ENCODE measurements around the gene GATA2. TPM values are rescaled to one million over a fixed set of nuclear protein-coding genes. Genes with fewer than 3 reads are reported as not detected.
A peak's percentile ranks its signal among the peaks of the same experiment; 100 is the strongest.

The GATA2 gene
- total and polyA plus RNA-seq, 2 of the 8 experiments (the other 6 are each of a cell fraction or from before 2014, with no cell fraction given), result 0.03 to 0.30 TPM

DNA sequence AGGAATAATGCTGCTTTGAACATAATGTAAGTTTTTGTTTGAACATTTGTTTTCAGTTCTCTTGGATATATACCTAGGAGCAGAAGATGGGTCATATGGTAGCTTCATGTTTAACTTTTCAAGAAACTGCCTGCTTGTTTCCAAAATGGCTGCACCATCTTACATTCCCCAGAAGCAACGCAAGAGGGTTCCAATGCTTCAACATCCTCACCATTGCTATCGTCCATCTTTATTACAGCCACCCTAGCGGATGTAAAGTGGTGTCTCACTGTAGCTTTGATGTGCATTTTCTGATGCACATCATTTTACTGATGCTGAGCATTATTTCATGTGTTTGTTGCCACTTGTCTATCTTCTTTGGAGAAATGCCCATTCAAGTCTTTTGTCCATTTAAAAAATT is 46.4 kb upstream of the GATA2 start:
- H2BK12ac ChIP-seq (ENCODE audit: low read depth, low read length), result no peak overlapping the region
- 0 out of 4 replicates have a peak, but pooled peaks cover 0 to 4% of the 10 kb centered on the region in 2 experiments for H3K9me3 ChIP-seq (ENCODE audit: insufficient read depth in 2 of 2, low read depth in 1 of 2, low read length in 1 of 2)
- no peaks in the 10 kb centered on the region for H3K36me3 ChIP-seq (ENCODE audit: control insufficient read depth in 2 of 4, insufficient read depth in 4 of 4, low read length in 3 of 4)
- no peaks in the 10 kb centered on the region for H4K20me1 ChIP-seq (replicated peaks in 1 of 2; ENCODE audit: control insufficient read depth in 1 of 2, insufficient read depth in 2 of 2, low read length in 2 of 2)
- no peak for DNase-seq (ENCODE audit: low read depth in 1 of 2, low spot score in 2 of 2)
- no peaks in the 10 kb centered on the region for H3K4me1 ChIP-seq (replicated peaks in 1 of 4; ENCODE audit: control insufficient read depth in 3 of 4, insufficient read depth in 4 of 4, low read length in 3 of 4)
- 90% methylated on average over 3 of the region's 3 CpGs; no CpG with 5 or more reads in 1 of the 2 experiments for WGBS, 2 experiments (ENCODE audit: extremely low coverage in 1 of 2, insufficient coverage in 1 of 2, insufficient read length in 1 of 2, insufficient replicate concordance in 2 of 2, low coverage in 1 of 2, low lambda C conversion rate in 2 of 2, missing lambda C conversion rate in 1 of 2)
- no peak overlapping the region for H3K4me3 ChIP-seq (ENCODE audit: extremely low read depth in 1 of 4, insufficient read depth in 2 of 4, low read depth in 3 of 4, low read length in 4 of 4)
- H3K23me2 ChIP-seq (ENCODE audit: low read depth, low read length), result no peaks in the 10 kb centered on the region
- no peak overlapping the region for H2BK20ac ChIP-seq (ENCODE audit: low read length)
- H2AK5ac ChIP-seq (ENCODE audit: low read depth, low read length), result no peak overlapping the region
- no peak overlapping the region for H2BK120ac ChIP-seq (replicated peaks; ENCODE audit: low read depth, low read length)
- H3K56ac ChIP-seq (replicated peaks; ENCODE audit: insufficient read length, low read depth, low read length), result no peak overlapping the region
- POLR2A ChIA-PET (ENCODE audit: partially characterized antibody), result no interaction called here
- no peak overlapping the region for H2BK15ac ChIP-seq (ENCODE audit: low read length)
- H3K23ac ChIP-seq (ENCODE audit: insufficient read length), result no peak overlapping the region
- CTCF ChIA-PET (ENCODE audit: partially characterized antibody), result interaction anchor here (0.6 to 1.7 kb wide), 4 partner anchors 12 to 69 kb away, joined by 3 to 6 read pairs (median 5); no protein-coding TSS in a partner anchor
- H3K27me3 ChIP-seq (replicated peaks in 1 of 4; ENCODE audit: control insufficient read depth in 3 of 4, extremely low read depth in 1 of 4, insufficient read depth in 3 of 4, low read length in 3 of 4), result no peaks in the 10 kb centered on the region
- no peak overlapping the region for H4K5ac ChIP-seq (ENCODE audit: insufficient read length, low read depth, low read length)
- H3K14ac ChIP-seq (ENCODE audit: insufficient read length), result no peak overlapping the region
- FAIRE-seq, result peak; percentile 13
- H3K4ac ChIP-seq (replicated peaks; ENCODE audit: insufficient read length, low read depth, low read length), result no peak overlapping the region
- H3K79me1 ChIP-seq (ENCODE audit: low read depth, low read length), result no peaks in the 10 kb centered on the region
- no peak overlapping the region for H2BK5ac ChIP-seq (ENCODE audit: low read depth, low read length)
- H3K4me2 ChIP-seq (ENCODE audit: insufficient read depth in 1 of 2, low read depth in 2 of 2, low read length in 2 of 2), result no peak overlapping the region
- no peak overlapping the region for H4K91ac ChIP-seq (replicated peaks; ENCODE audit: insufficient read length, low read length)
- no peak overlapping the region for H3K9ac ChIP-seq (replicated peaks in 1 of 4; ENCODE audit: extremely low read depth in 1 of 4, low read depth in 3 of 4, low read length in 3 of 4)
- no peak overlapping the region for H2AFZ ChIP-seq (ENCODE audit: low read length)
- H3K79me2 ChIP-seq (ENCODE audit: control insufficient read depth in 1 of 2, insufficient read depth in 2 of 2, low read length in 2 of 2), result no peaks in the 10 kb centered on the region
- no peak overlapping the region for H4K8ac ChIP-seq (ENCODE audit: extremely low read depth, insufficient read depth, low read length)
- no peak overlapping the region for H3K27ac ChIP-seq (ENCODE audit: low read depth, low read length)
- no peak overlapping the region for H3K18ac ChIP-seq (ENCODE audit: extremely low read depth, low read length)
- no peak for TF ChIP-seq CBX5 (IDR thresholded peaks at IDR 0.05; ENCODE audit: low read depth, low read length)
- TF ChIP-seq RNF2 (IDR thresholded peaks at IDR 0.05; ENCODE audit: borderline replicate concordance, low read depth, low read length, missing control alignments, poor library complexity, severe bottlenecking), result no peak
- no peak for TF ChIP-seq SAP30 (IDR thresholded peaks at IDR 0.05; ENCODE audit: insufficient read depth, insufficient replicate concordance, low read length)
- TF ChIP-seq CHD2 (IDR thresholded peaks at IDR 0.05; ENCODE audit: low read length), result no peak
- TF ChIP-seq GTF2F1 (IDR thresholded peaks at IDR 0.05; ENCODE audit: borderline replicate concordance, low read depth, low read length), result no peak
- no peak for TF ChIP-seq SP2 (IDR thresholded peaks at IDR 0.05; ENCODE audit: low read length)
- TF ChIP-seq TAF1 (IDR thresholded peaks at IDR 0.05; ENCODE audit: low read depth, low read length), result no peak
- TF ChIP-seq MAFK (IDR thresholded peaks at IDR 0.05; ENCODE audit: low read depth, low read length), result no peak
- no peak for TF ChIP-seq POLR2AphosphoS5 (IDR thresholded peaks at IDR 0.05; ENCODE audit: low read depth, low read length)
- TF ChIP-seq CEBPB (IDR thresholded peaks at IDR 0.05; ENCODE audit: low read depth, low read length), result no peak
- no peak for TF ChIP-seq FOSL1 (IDR thresholded peaks at IDR 0.05; ENCODE audit: insufficient read depth, low read depth, low read length)
- TF ChIP-seq NANOG (IDR thresholded peaks at IDR 0.05; ENCODE audit: insufficient read depth, low read depth, low read length, poor library complexity, severe bottlenecking), result no peak
- no peak for TF ChIP-seq BRCA1 (IDR thresholded peaks at IDR 0.05; ENCODE audit: low read depth, low read length)
- no peak for TF ChIP-seq TAF7 (optimal IDR thresholded peaks at IDR 0.05; ENCODE audit: borderline replicate concordance, low read depth, low read length)
- TF ChIP-seq PHF8 (conservative IDR thresholded peaks at IDR 0.05; ENCODE audit: low read depth, low read length), result no peak
